Measurements from ENCODE around the gene ZBTB34.

The ZBTB34 gene

DNA sequence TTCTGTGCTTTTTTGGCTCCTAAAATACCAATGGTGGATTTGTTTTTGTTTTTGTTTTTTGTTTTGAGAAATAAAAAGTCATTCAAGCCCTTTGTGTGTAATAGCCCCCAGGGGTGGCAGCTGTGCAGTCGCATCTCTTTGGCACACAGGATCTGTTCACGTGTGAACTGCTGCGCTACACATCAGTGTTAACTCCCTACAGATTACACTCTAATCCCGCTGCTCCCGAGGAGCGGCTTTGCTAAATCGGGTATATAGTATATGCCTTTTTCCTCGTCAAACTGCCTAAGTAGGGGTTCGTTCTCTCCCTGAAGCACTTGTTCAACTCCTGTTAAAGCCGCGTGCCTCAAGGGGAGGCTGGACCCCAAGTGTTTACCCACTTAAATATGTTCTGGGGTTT, 22.3 kb downstream of the ZBTB34 start:
- peaks cover 12% of the 10 kb centered on the region for H3K36me3 ChIP-seq (ENCODE audit: control insufficient read depth, insufficient read depth, low read length)
- no peak overlapping the region for H3K9ac ChIP-seq (ENCODE audit: low read depth, low read length)
- H3K4me3 ChIP-seq (ENCODE audit: low read depth, low read length): no peak overlapping the region
- H3K9me3 ChIP-seq (ENCODE audit: control insufficient read depth, insufficient read depth, low read length): no peaks in the 10 kb centered on the region
- H3K27me3 ChIP-seq (ENCODE audit: control insufficient read depth, insufficient read depth, low read length): no peaks in the 10 kb centered on the region
- peaks cover 2% of the 10 kb centered on the region for H3K4me1 ChIP-seq (ENCODE audit: control insufficient read depth, insufficient read depth, low read length)

DNA sequence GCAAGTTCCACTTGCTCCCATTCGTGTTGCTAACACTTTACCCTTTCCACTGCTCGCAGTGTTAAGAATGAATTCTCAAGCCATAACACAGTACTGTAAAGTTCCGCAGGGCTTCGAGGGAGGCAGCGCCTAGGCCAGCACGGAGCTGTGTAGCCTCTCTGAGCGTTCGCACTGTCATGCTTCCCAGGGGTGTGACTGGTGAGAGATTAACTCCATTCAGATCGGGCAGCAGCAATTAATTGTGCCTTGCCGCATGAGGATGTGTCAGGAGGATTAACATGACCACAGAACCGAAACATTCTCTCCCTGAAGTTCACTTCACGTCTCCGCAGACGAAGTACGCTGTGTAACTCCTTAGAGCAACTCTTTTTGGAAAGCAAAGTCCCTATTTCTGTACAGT, 23.2 kb downstream of the ZBTB34 start:
- no peak overlapping the region for H3K9ac ChIP-seq (ENCODE audit: low read depth, low read length)
- H3K9me3 ChIP-seq (ENCODE audit: control insufficient read depth, insufficient read depth, low read length): no peaks in the 10 kb centered on the region
- H3K27me3 ChIP-seq (ENCODE audit: control insufficient read depth, insufficient read depth, low read length): no peaks in the 10 kb centered on the region
- H3K4me1 ChIP-seq (ENCODE audit: control insufficient read depth, insufficient read depth, low read length): peaks cover 2% of the 10 kb centered on the region
- H3K36me3 ChIP-seq (ENCODE audit: control insufficient read depth, insufficient read depth, low read length): peaks cover 12% of the 10 kb centered on the region
- no peak overlapping the region for H3K4me3 ChIP-seq (ENCODE audit: low read depth, low read length)

DNA sequence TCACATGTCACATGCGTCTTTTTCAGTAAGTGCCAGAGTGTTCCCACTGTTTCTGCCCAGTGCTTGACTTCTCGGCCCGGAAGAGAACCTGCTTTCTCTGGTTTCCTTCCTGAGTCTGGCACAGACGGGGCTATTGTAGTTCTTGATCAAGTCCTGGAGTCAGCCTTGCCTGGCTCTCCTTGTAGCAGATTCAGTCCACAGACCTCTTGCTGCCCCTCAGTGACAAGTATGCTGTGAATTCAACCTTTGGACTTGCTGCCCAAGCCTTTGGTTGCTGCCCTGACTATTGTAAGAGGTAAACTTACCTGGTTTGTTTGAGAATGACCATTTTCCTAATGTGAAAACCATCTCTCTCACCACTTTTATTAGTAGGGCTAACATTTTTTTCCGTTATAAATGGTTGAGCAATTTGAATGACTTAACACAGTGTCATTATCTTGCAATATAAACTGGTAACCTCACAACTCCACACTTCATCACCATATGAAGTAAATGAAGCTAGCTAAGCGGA, 24.7 kb downstream of the ZBTB34 start:
- Histone ChIP-seq H3K9ac (ENCODE audit: low read depth, low read length) (no peak overlapping the region), H3K4me3 (ENCODE audit: low read depth, low read length) (no peak overlapping the region), H3K36me3 (ENCODE audit: control insufficient read depth, insufficient read depth, low read length) (peaks cover 5% of the 10 kb centered on the region), H3K9me3 (ENCODE audit: control insufficient read depth, insufficient read depth, low read length) (no peaks in the 10 kb centered on the region), H3K4me1 (ENCODE audit: control insufficient read depth, insufficient read depth, low read length) (peaks cover 2% of the 10 kb centered on the region), H3K27me3 (ENCODE audit: control insufficient read depth, insufficient read depth, low read length) (no peaks in the 10 kb centered on the region)

DNA sequence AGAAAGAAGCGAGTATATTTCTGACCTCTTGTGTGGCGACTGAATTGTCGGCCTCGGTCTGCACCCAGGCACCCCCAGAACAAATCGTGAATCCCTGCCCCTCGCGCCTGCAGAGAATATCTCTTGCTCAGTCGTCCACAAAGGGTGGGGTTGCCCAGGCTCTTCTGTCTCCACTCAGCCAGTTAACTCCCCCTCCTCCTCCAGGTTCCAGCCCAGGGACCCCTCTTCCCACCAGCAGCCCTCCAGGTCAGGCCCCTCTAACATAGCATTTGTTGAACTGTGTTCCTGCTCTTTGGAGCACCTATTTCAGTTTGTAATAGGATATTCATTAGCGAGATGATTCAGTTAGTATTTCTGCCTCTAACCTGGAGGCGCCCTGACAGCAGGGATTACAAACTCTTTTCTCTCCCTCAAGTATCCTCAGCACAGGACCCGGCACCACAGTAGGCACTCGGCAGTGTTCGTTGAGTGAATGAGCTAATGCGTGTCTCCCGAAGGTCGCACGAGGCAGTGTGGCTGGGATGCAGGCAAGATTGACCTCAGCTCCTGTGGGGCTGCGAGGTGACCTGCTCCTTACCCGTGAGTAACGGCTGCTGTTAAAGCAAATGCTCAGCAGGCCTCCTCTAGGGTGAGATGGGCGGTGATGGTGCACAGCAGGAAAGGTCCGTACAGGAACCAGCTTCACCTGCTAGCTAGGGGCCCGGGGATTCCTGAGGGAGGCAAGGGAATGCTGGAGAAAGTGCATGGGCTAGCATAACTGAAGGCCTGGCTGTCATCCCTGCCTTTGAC, 25.8 kb downstream of the ZBTB34 start:
- no peaks in the 10 kb centered on the region for H3K36me3 ChIP-seq (ENCODE audit: control insufficient read depth, insufficient read depth, low read length)
- H3K4me3 ChIP-seq (ENCODE audit: low read depth, low read length): no peak overlapping the region
- peaks cover 2% of the 10 kb centered on the region for H3K4me1 ChIP-seq (ENCODE audit: control insufficient read depth, insufficient read depth, low read length)
- no peaks in the 10 kb centered on the region for H3K27me3 ChIP-seq (ENCODE audit: control insufficient read depth, insufficient read depth, low read length)
- no peaks in the 10 kb centered on the region for H3K9me3 ChIP-seq (ENCODE audit: control insufficient read depth, insufficient read depth, low read length)
- no peak overlapping the region for H3K9ac ChIP-seq (ENCODE audit: low read depth, low read length)

DNA sequence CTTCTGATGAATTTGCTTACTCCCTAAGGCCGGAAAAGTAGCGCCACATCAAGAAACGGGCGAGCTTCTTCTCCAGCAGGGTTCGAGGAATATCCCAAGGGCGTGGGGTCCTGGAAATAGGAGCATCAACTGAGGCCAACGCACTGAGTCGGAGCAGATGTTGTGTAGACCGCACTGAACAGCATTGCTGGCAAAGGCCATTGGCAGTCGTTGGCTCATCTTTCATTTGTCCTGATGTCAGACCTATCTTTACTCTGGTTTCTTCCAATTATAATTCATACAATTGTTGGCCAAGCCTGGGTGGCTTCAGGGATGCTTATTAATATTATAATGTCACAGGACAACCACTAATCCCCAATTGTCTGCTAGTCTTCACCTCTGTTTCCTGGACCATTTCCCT, 26.5 kb downstream of the ZBTB34 start:
- Histone ChIP-seq H3K4me3 (ENCODE audit: low read depth, low read length) (no peak overlapping the region), H3K27me3 (ENCODE audit: control insufficient read depth, insufficient read depth, low read length) (no peaks in the 10 kb centered on the region), H3K9me3 (ENCODE audit: control insufficient read depth, insufficient read depth, low read length) (no peaks in the 10 kb centered on the region), H3K36me3 (ENCODE audit: control insufficient read depth, insufficient read depth, low read length) (no peaks in the 10 kb centered on the region), H3K4me1 (ENCODE audit: control insufficient read depth, insufficient read depth, low read length) (peaks cover 2% of the 10 kb centered on the region), H3K9ac (ENCODE audit: low read depth, low read length) (no peak overlapping the region)

DNA sequence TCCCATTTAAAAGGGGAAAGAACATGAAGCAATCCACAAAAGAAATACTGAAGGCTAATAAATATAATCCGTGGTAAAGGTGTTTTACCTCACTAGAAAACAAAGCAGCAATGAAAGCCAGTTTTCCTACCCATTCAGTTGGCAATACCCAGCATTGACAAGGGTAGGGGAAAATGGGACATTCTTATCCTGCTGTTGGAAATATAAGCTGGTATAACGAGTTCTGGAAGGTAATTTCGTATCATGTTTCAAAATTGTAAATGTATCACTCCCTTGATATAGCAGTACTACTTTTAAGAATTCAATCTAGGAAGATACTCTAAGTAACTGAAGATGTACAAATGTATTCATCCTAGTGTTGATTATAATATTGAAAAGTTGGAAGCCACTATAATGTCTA, 31.2 kb downstream of the ZBTB34 start:
- Histone ChIP-seq H3K27me3 (ENCODE audit: control insufficient read depth, insufficient read depth, low read length) (no peaks in the 10 kb centered on the region), H3K9me3 (ENCODE audit: control insufficient read depth, insufficient read depth, low read length) (no peaks in the 10 kb centered on the region), H3K36me3 (ENCODE audit: control insufficient read depth, insufficient read depth, low read length) (no peaks in the 10 kb centered on the region), H3K9ac (ENCODE audit: low read depth, low read length) (no peak overlapping the region), H3K4me1 (ENCODE audit: control insufficient read depth, insufficient read depth, low read length) (no peaks in the 10 kb centered on the region), H3K4me3 (ENCODE audit: low read depth, low read length) (no peak overlapping the region)

DNA sequence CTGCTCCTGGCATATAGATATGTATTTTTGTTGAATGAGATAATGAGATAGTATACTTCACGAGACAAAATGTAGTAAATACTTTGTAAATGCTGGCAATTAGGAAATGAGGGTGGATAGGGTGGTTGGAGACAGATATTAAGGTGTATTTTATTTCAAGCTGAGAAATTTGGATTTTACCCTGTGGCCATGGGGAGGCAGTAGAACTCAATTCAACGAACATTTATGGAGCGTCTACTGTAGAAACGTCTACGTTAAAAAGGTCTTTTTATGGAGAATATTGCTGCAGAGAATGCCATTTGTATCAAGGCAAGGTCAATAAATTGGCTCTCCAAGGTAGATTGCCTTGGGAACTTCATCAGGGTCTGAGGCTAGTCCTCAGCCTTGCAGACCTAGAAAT, 32.6 kb downstream of the ZBTB34 start:
- no peaks in the 10 kb centered on the region for H3K27me3 ChIP-seq (ENCODE audit: control insufficient read depth, insufficient read depth, low read length)
- H3K4me1 ChIP-seq (ENCODE audit: control insufficient read depth, insufficient read depth, low read length): no peaks in the 10 kb centered on the region
- H3K4me3 ChIP-seq (ENCODE audit: low read depth, low read length): no peak overlapping the region
- no peaks in the 10 kb centered on the region for H3K9me3 ChIP-seq (ENCODE audit: control insufficient read depth, insufficient read depth, low read length)
- no peak overlapping the region for H3K9ac ChIP-seq (ENCODE audit: low read depth, low read length)
- no peaks in the 10 kb centered on the region for H3K36me3 ChIP-seq (ENCODE audit: control insufficient read depth, insufficient read depth, low read length)

DNA sequence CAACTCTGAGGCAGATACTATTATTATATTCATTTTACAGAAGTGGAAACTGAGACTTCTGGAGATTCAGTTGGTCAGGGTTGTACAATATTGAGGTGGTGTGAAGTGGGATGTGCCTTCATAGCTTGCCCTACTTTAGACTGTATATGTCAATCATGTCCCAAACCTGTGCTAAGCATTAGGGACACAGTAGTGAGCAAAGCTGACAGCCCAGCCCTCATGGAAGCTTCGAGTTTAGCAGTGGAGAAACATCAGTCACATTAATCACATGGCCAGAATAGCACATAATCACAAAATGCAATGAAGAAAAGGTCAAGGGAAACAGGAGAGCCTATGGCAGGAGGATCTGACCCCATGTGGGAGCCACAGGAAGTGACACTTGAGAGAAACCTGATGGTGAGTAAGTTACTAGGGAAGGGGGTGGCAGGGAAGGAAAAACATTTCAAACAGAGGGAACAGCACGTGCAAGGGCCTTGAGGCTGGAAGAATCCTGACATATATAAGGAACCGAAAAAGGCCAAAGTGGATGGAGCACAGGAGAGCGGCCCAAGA, 33.7 kb downstream of the ZBTB34 start:
- Histone ChIP-seq H3K4me3 (ENCODE audit: low read depth, low read length) (no peak overlapping the region), H3K9ac (ENCODE audit: low read depth, low read length) (no peak overlapping the region), H3K36me3 (ENCODE audit: control insufficient read depth, insufficient read depth, low read length) (no peaks in the 10 kb centered on the region), H3K27me3 (ENCODE audit: control insufficient read depth, insufficient read depth, low read length) (no peaks in the 10 kb centered on the region), H3K9me3 (ENCODE audit: control insufficient read depth, insufficient read depth, low read length) (no peaks in the 10 kb centered on the region), H3K4me1 (ENCODE audit: control insufficient read depth, insufficient read depth, low read length) (no peaks in the 10 kb centered on the region)

DNA sequence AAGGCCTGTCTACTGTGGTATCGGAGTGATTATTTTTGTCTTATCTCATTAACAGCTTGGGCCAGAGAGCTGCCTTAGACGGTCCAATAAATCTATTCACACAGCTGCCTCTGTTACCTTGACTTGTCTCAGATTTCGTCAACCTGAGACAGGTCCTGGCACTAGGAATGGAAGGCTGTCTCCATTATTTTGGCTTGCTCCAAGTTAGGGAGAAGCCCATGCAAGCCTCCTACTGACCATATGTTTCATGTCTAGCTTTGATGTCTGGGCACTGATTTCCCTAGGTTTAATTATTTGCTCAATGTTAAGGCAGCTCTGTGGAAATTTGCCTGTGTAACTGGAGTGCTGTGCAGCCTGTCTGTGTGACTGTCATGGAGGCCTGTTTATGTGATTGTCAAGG, 41.8 kb downstream of the ZBTB34 start:
- no peaks in the 10 kb centered on the region for H3K36me3 ChIP-seq (ENCODE audit: control insufficient read depth, insufficient read depth, low read length)
- no peaks in the 10 kb centered on the region for H3K9me3 ChIP-seq (ENCODE audit: control insufficient read depth, insufficient read depth, low read length)
- peaks cover 9% of the 10 kb centered on the region for H3K4me1 ChIP-seq (ENCODE audit: control insufficient read depth, insufficient read depth, low read length)
- H3K9ac ChIP-seq (ENCODE audit: low read depth, low read length): no peak overlapping the region
- H3K4me3 ChIP-seq (ENCODE audit: low read depth, low read length): no peak overlapping the region
- H3K27me3 ChIP-seq (ENCODE audit: control insufficient read depth, insufficient read depth, low read length): no peaks in the 10 kb centered on the region

DNA sequence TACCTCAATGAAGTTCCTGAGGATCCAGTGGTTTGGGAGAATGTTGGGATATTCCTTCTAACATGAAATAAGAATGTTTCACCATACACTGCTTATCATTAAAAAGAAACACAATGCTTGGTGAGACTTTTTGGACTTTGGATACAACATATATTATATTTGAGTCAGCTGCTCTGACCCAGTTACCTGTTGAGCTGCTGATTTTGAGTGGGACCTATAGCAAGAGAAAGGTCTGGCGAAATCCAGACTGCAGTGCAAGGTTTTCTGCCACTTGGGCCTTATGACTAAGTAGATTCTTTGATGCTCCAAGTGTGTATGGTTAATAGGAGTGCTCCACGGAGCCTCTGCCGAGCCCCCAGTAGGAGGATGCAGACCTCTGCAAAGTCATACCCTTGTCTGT, 44.1 kb downstream of the ZBTB34 start:
- Histone ChIP-seq H3K4me1 (ENCODE audit: control insufficient read depth, insufficient read depth, low read length) (peaks cover 9% of the 10 kb centered on the region), H3K36me3 (ENCODE audit: control insufficient read depth, insufficient read depth, low read length) (no peaks in the 10 kb centered on the region), H3K9ac (ENCODE audit: low read depth, low read length) (no peak overlapping the region), H3K9me3 (ENCODE audit: control insufficient read depth, insufficient read depth, low read length) (no peaks in the 10 kb centered on the region), H3K4me3 (ENCODE audit: low read depth, low read length) (no peak overlapping the region), H3K27me3 (ENCODE audit: control insufficient read depth, insufficient read depth, low read length) (no peaks in the 10 kb centered on the region)

DNA sequence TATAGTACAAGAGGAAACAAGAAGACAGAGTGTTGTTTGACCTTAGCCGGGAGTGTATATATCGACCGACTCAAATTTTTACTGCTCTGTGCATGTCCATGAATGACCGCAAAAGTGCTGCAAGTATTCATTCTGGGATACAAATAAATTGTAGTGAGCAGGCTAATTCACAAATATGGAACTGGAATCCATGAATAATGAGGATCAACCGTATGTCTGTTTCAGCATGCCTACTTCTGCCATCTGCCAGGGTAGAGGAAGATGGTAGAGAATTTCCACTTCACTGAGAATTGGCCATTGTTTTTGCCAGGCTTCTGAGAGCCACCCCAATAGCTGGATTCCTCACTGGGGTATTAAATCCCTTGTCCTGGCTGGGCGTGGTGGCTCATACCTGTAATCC, 45.7 kb downstream of the ZBTB34 start:
- Histone ChIP-seq H3K9ac (ENCODE audit: low read depth, low read length) (no peak overlapping the region), H3K27me3 (ENCODE audit: control insufficient read depth, insufficient read depth, low read length) (no peaks in the 10 kb centered on the region), H3K4me3 (ENCODE audit: low read depth, low read length) (no peak overlapping the region), H3K36me3 (ENCODE audit: control insufficient read depth, insufficient read depth, low read length) (no peaks in the 10 kb centered on the region), H3K4me1 (ENCODE audit: control insufficient read depth, insufficient read depth, low read length) (peaks cover 9% of the 10 kb centered on the region), H3K9me3 (ENCODE audit: control insufficient read depth, insufficient read depth, low read length) (no peaks in the 10 kb centered on the region)

DNA sequence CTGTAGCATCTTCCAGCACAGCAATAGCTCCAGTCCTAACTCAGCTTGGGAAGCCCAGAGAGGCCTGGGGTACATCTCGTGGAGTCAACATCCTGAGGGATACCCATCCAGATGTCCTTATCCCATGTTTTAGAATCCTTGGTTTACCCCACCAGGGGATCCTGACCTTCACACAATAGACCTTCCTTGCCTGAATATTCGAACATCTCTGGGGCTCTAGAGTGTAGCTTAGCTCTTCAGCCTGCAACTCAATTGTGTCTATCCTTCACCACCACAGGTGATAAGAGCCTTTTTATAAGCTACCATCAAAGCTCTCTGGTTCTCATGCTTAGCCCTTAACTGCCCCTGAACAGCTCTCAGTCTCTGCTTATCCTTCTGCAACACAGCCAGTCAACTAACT, 46.6 kb downstream of the ZBTB34 start:
- peaks cover 9% of the 10 kb centered on the region for H3K4me1 ChIP-seq (ENCODE audit: control insufficient read depth, insufficient read depth, low read length)
- H3K9me3 ChIP-seq (ENCODE audit: control insufficient read depth, insufficient read depth, low read length): no peaks in the 10 kb centered on the region
- H3K4me3 ChIP-seq (ENCODE audit: low read depth, low read length): no peak overlapping the region

More for the DNA sequence above, 46.6 kb downstream of the ZBTB34 start:
- H3K27me3 ChIP-seq (ENCODE audit: control insufficient read depth, insufficient read depth, low read length): peaks cover 1% of the 10 kb centered on the region
- no peak overlapping the region for H3K9ac ChIP-seq (ENCODE audit: low read depth, low read length)
- H3K36me3 ChIP-seq (ENCODE audit: control insufficient read depth, insufficient read depth, low read length): no peaks in the 10 kb centered on the region

Data from iPS-15b (cell line).